NCI-H748 (cell line): ENCODE data around the gene VAMP8.
"Not testable (repeated sequence)": the region's sequence is repeated elsewhere in the genome, so short reads cannot be mapped to it uniquely, and the experiment has no call there.

Experiments
- DNase-seq: peaks from one replicate; lab custom pipeline; 2025; ENCODE audit not compliant: unreplicated experiment; lab: John Stamatoyannopoulos, UW

VAMP8 gene

GRCh38 chr2:85615413-85615728, 38.0 kb downstream of the VAMP8 start:
- no peak for DNase-seq

GRCh38 chr2:85617723-85618122, 40.3 kb downstream of the VAMP8 start:
- not testable (repeated sequence) for DNase-seq

GRCh38 chr2:85619617-85620016, 42.2 kb downstream of the VAMP8 start:
- DNase-seq, result no peak

GRCh38 chr2:85621338-85621737, 44.0 kb downstream of the VAMP8 start:
- no peak for DNase-seq

GRCh38 chr2:85623991-85624390, 46.6 kb downstream of the VAMP8 start:
- no peak for DNase-seq

GRCh38 chr2:85628658-85629057, 51.3 kb downstream of the VAMP8 start:
- no peak for DNase-seq

- DNase-seq, result no peak
Measured at GRCh38 chr2:85631316-85631715, 53.9 kb downstream of the VAMP8 start.
